22Rv1 (cell line): ENCODE data around the gene ASB16.

ENCODE experiments used
- CTCF ChIP-seq: fragments of 450-650 bp; IDR thresholded peaks from 2 replicates; pipeline ENCODE4 v1.5.1; 2017; ENCODE audit warnings: mild to moderate bottlenecking
- ZFX ChIP-seq: fragments of 450-650 bp; IDR thresholded peaks from 2 replicates; pipeline ENCODE4 v1.6.1; 2017; ENCODE audit warnings: antibody characterized with exemption, borderline replicate concordance

GRCh38 chr17:44176671-44177501, 6.4 kb downstream of the ASB16 start:
- TF ChIP-seq CTCF (no peak), ZFX (no peak)
